Mammary epithelial cell (primary cell): Measurements from ENCODE around the gene OGG1.

ENCODE experiments used
- CTCF ChIP-seq, 2 donors: IDR thresholded peaks in 1 of 2; conservative IDR thresholded peaks in 1 of 2; 2 replicates each; pipeline ENCODE4 v1.5.1; 2011 to 2012; ENCODE audit warnings: inconsistent platforms in 2 of 2, low read length in 2 of 2, mild to moderate bottlenecking in 2 of 2, control low read depth in 1 of 2, low read depth in 1 of 2; ENCODE audit not compliant: insufficient read depth in 1 of 2; ENCODE audit errors: extremely low read depth in 1 of 2
- EZH2 ChIP-seq: IDR thresholded peaks from 2 replicates; pipeline ENCODE4 v1.6.1; 2012; ENCODE audit warnings: low read length, inconsistent platforms, borderline replicate concordance

- no peak for TF ChIP-seq CTCF (conservative IDR thresholded peaks at IDR 0.05 in 1 of 2, IDR thresholded peaks at IDR 0.05 in 1 of 2; ENCODE audit: extremely low read depth in 1 of 2, insufficient read depth in 1 of 2, low read depth in 1 of 2, low read length in 2 of 2)
- no peak for TF ChIP-seq EZH2
Measured at GRCh38 chr3:9792405-9793160, 42.8 kb downstream of the OGG1 start, which contains the start of the genes ARPC4 and TADA3.
